HEK293 (cell line): Measurements from ENCODE around the gene GEN1.

ENCODE experiments used
- CTCF ChIA-PET: fragments of 350-600 bp; formaldehyde crosslinking; extraction: SDS; loops from one replicate; lab custom pipeline; 2021; ENCODE audit warnings: antibody characterized with exemption; lab: Yijun Ruan, JAX
- POLR2A ChIA-PET: fragments of 300-600 bp; formaldehyde crosslinking; extraction: SDS; loops from one replicate; lab custom pipeline; 2020; ENCODE audit warnings: antibody characterized with exemption, inconsistent platforms; lab: Yijun Ruan, JAX
- H3K27ac ChIP-seq: fragments of 200-500 bp; sonication (Bioruptor generic); 2 replicates; pipeline ENCODE4 v1.5.1; 2014; ENCODE audit warnings: low read depth, low read length, control low read depth, inconsistent platforms; ENCODE audit errors: extremely low read depth
- H3K36me3 ChIP-seq, 2 experiments: fragments of 200-500 bp in 1 of 2; sonication (Bioruptor generic) in 1 of 2; 1 replicate in 1 of 2; 2 replicates in 1 of 2; pipeline ENCODE4 v1.5.1; 2014 to 2017; ENCODE audit warnings: inconsistent platforms in 2 of 2, low read length in 2 of 2; ENCODE audit not compliant: control insufficient read depth in 2 of 2, insufficient read depth in 1 of 2
- H3K4me1 ChIP-seq: fragments of 200-500 bp; sonication (Bioruptor generic); 2 replicates; pipeline ENCODE4 v1.5.1; 2014; ENCODE audit warnings: mild to moderate bottlenecking, low read length, inconsistent platforms; ENCODE audit not compliant: control insufficient read depth, insufficient read depth
- H3K4me3 ChIP-seq: 2 replicates; pipeline ENCODE4 v1.5.1; 2011; ENCODE audit warnings: low read depth, mild to moderate bottlenecking, control low read depth, low read length, moderate library complexity
- H3K9me3 ChIP-seq: fragments of 200-500 bp; sonication (Bioruptor generic); 2 replicates; pipeline ENCODE4 v1.5.1; 2014; ENCODE audit warnings: low read depth, low read length, inconsistent platforms; ENCODE audit not compliant: control insufficient read depth, insufficient read depth
- KLF9 ChIP-seq: fragments of 450-650 bp; formaldehyde crosslinking; IDR thresholded peaks from 2 replicates; pipeline ENCODE4 v1.5.1; 2016; ENCODE audit warnings: missing biosample characterization, missing genetic modification characterization, low read depth
- OVOL3 ChIP-seq: fragments of 450-650 bp; formaldehyde crosslinking; IDR thresholded peaks from 2 replicates; pipeline ENCODE4 v1.5.1; 2016; ENCODE audit warnings: missing biosample characterization, missing genetic modification characterization
- PRDM1 ChIP-seq: fragments of 450-650 bp; formaldehyde crosslinking; IDR thresholded peaks from 2 replicates; pipeline ENCODE4; 2016; ENCODE audit warnings: missing biosample characterization, missing genetic modification characterization
- PRDM6 ChIP-seq: fragments of 450-650 bp; formaldehyde crosslinking; IDR thresholded peaks from 2 replicates; pipeline ENCODE4 v1.5.1; 2017; ENCODE audit warnings: missing biosample characterization, missing genetic modification characterization
- SALL2 ChIP-seq: fragments of 450-650 bp; formaldehyde crosslinking; IDR thresholded peaks from 2 replicates; pipeline ENCODE4 v1.5.0; 2017; ENCODE audit warnings: missing biosample characterization, mild to moderate bottlenecking, missing genetic modification characterization, borderline replicate concordance
- SCRT1 ChIP-seq: fragments of 450-650 bp; formaldehyde crosslinking; IDR thresholded peaks from 2 replicates; pipeline ENCODE4 v1.5.1; 2016; ENCODE audit warnings: missing biosample characterization, missing genetic modification characterization, borderline replicate concordance
- SP2 ChIP-seq: fragments of 450-650 bp; formaldehyde crosslinking; IDR thresholded peaks from 2 replicates; pipeline ENCODE4 v1.5.1; 2016; ENCODE audit warnings: missing biosample characterization, missing genetic modification characterization
- SP3 ChIP-seq: fragments of 450-650 bp; formaldehyde crosslinking; IDR thresholded peaks from 2 replicates; pipeline ENCODE4 v1.5.1; 2016; ENCODE audit warnings: missing biosample characterization, missing genetic modification characterization
- ZBTB21 ChIP-seq: fragments of 450-650 bp; formaldehyde crosslinking; IDR thresholded peaks from 2 replicates; pipeline ENCODE4 v1.5.1; 2017; ENCODE audit warnings: missing biosample characterization, missing genetic modification characterization
- ZBTB44 ChIP-seq: fragments of 450-650 bp; IDR thresholded peaks from 2 replicates; pipeline ENCODE4 v1.5.1; 2018; ENCODE audit warnings: missing biosample characterization, mild to moderate bottlenecking, missing genetic modification characterization
- ZEB2 ChIP-seq: fragments of 450-650 bp; formaldehyde crosslinking; IDR thresholded peaks from 2 replicates; pipeline ENCODE4 v1.5.1; 2016; ENCODE audit warnings: missing biosample characterization, missing genetic modification characterization
- ZFP3 ChIP-seq: fragments of 450-650 bp; formaldehyde crosslinking; IDR thresholded peaks from 2 replicates; pipeline ENCODE4 v1.5.1; 2016; ENCODE audit warnings: low read depth, missing biosample characterization, missing genetic modification characterization
- ZFP41 ChIP-seq: fragments of 450-650 bp; formaldehyde crosslinking; IDR thresholded peaks from 2 replicates; pipeline ENCODE4 v1.5.1; 2016; ENCODE audit warnings: missing biosample characterization, missing genetic modification characterization, borderline replicate concordance
- ZIC2 ChIP-seq: fragments of 450-650 bp; formaldehyde crosslinking; IDR thresholded peaks from 2 replicates; pipeline ENCODE4 v1.5.1; 2016; ENCODE audit warnings: missing biosample characterization, missing genetic modification characterization
- ZNF112 ChIP-seq: fragments of 450-650 bp; formaldehyde crosslinking; IDR thresholded peaks from 2 replicates; pipeline ENCODE4 v1.5.0; 2017; ENCODE audit warnings: missing biosample characterization, missing genetic modification characterization
- ZNF16 ChIP-seq: fragments of 450-650 bp; formaldehyde crosslinking; IDR thresholded peaks from 2 replicates; pipeline ENCODE4 v1.5.1; 2016; ENCODE audit warnings: low read depth, missing biosample characterization, missing genetic modification characterization
- ZNF248 ChIP-seq: fragments of 450-650 bp; formaldehyde crosslinking; IDR thresholded peaks from 2 replicates; pipeline ENCODE4 v1.5.1; 2017; ENCODE audit warnings: missing biosample characterization, missing genetic modification characterization
- ZNF274 ChIP-seq, 2 experiments: fragments of 200-500 bp in 1 of 2; fragments of 450-650 bp in 1 of 2; sonication (Bioruptor generic) in 1 of 2; formaldehyde crosslinking in 1 of 2; IDR thresholded peaks; 2 replicates each; pipeline versions ENCODE4 v1.5.1 to v1.6.1; 2014 to 2016; ENCODE audit warnings: borderline replicate concordance in 1 of 2, inconsistent platforms in 1 of 2, low read length in 1 of 2, missing biosample characterization in 1 of 2, missing genetic modification characterization in 1 of 2
- ZNF341 ChIP-seq: fragments of 450-650 bp; formaldehyde crosslinking; IDR thresholded peaks from 2 replicates; pipeline ENCODE4; 2016; ENCODE audit warnings: low read depth, missing biosample characterization, missing genetic modification characterization
- ZNF404 ChIP-seq: fragments of 450-650 bp; formaldehyde crosslinking; IDR thresholded peaks from 2 replicates; pipeline ENCODE4 v1.5.1; 2017; ENCODE audit warnings: missing biosample characterization, missing genetic modification characterization
- ZNF433 ChIP-seq: fragments of 450-650 bp; formaldehyde crosslinking; IDR thresholded peaks from 2 replicates; pipeline ENCODE4 v1.5.1; 2016; ENCODE audit warnings: missing biosample characterization, missing genetic modification characterization, low read depth
- ZNF513 ChIP-seq: fragments of 450-650 bp; IDR thresholded peaks from 2 replicates; pipeline ENCODE4 v1.5.1; 2018; ENCODE audit warnings: missing biosample characterization, missing genetic modification characterization
- ZNF514 ChIP-seq: fragments of 450-650 bp; formaldehyde crosslinking; IDR thresholded peaks from 2 replicates; pipeline ENCODE4 v1.5.1; 2016; ENCODE audit warnings: missing biosample characterization, missing genetic modification characterization
- ZNF621 ChIP-seq: fragments of 450-650 bp; formaldehyde crosslinking; IDR thresholded peaks from 2 replicates; pipeline ENCODE4 v1.5.1; 2017; ENCODE audit warnings: missing biosample characterization, missing genetic modification characterization
- ZNF626 ChIP-seq: fragments of 450-650 bp; sonication (Bioruptor Pico); formaldehyde crosslinking; IDR thresholded peaks from 2 replicates; pipeline ENCODE4 v1.5.1; 2018; ENCODE audit warnings: missing biosample characterization, missing genetic modification characterization, inconsistent platforms
- ZNF670 ChIP-seq: fragments of 450-650 bp; formaldehyde crosslinking; IDR thresholded peaks from 2 replicates; pipeline ENCODE4 v1.5.1; 2016; ENCODE audit warnings: missing biosample characterization, missing genetic modification characterization, low read depth
- ZNF701 ChIP-seq: fragments of 450-650 bp; formaldehyde crosslinking; IDR thresholded peaks from 2 replicates; pipeline ENCODE4 v1.5.1; 2016; ENCODE audit warnings: missing biosample characterization, missing genetic modification characterization
- ZNF785 ChIP-seq: fragments of 450-650 bp; formaldehyde crosslinking; IDR thresholded peaks from 2 replicates; pipeline ENCODE4 v1.5.1; 2016; ENCODE audit warnings: missing biosample characterization, missing genetic modification characterization
- ZNF837 ChIP-seq: fragments of 450-650 bp; formaldehyde crosslinking; IDR thresholded peaks from 2 replicates; pipeline ENCODE4 v1.5.1; 2016; ENCODE audit warnings: missing biosample characterization, missing genetic modification characterization
- ZXDB ChIP-seq: fragments of 450-650 bp; formaldehyde crosslinking; IDR thresholded peaks from 2 replicates; pipeline ENCODE4 v1.5.1; 2016; ENCODE audit warnings: missing biosample characterization, missing genetic modification characterization

Gene GEN1

GRCh38 chr2:17758118-17758517 is 4.2 kb downstream of the GEN1 start:
- peaks cover 16% of the 10 kb centered on the region; the same call in 1 of the 2 replicates for H3K4me1 ChIP-seq
- ChIA-PET CTCF (interaction anchor here (1.5 kb wide), 1 partner anchor 9 kb away, joined by 4 read pairs; no protein-coding TSS in a partner anchor), POLR2A (no interaction called here)
- H3K36me3 ChIP-seq, result peaks cover 8 to 24% of the 10 kb centered on the region in 2 experiments
- no peaks in the 10 kb centered on the region for H3K9me3 ChIP-seq
- TF ChIP-seq ZNF16 (tag by site-specific recombination), result no peak
- TF ChIP-seq ZNF112, result no peak
- no peak for TF ChIP-seq ZNF670 (tag by site-specific recombination)
- TF ChIP-seq PRDM6 (tag by site-specific recombination), result no peak
- TF ChIP-seq SP3 (tag by site-specific recombination), result no peak
- no peak for TF ChIP-seq SALL2
- TF ChIP-seq ZFP41 (tag by site-specific recombination), result no peak
- TF ChIP-seq ZNF341 (tag by site-specific recombination), result no peak
- no peak for TF ChIP-seq ZNF433
- TF ChIP-seq ZEB2 (tag by site-specific recombination), result no peak
- TF ChIP-seq ZNF513 (tag by site-specific recombination), result no peak
- TF ChIP-seq ZNF621, result no peak
- no peak for TF ChIP-seq ZNF274 (IDR thresholded peaks at IDR 0.05; ENCODE audit: low read length)
- no peak for TF ChIP-seq ZNF274 (tag by site-specific recombination; IDR thresholded peaks at IDR 0.05; ENCODE audit: borderline replicate concordance)
- no peak for TF ChIP-seq ZNF248 (tag by site-specific recombination)
- no peak overlapping the region for H3K27ac ChIP-seq
- no peak overlapping the region for H3K4me3 ChIP-seq

GRCh38 chr2:17759805-17760204 is 5.9 kb downstream of the GEN1 start:
- Histone ChIP-seq H3K4me1 (peaks cover 16% of the 10 kb centered on the region; the same call in 1 of the 2 replicates), H3K27ac (no peak overlapping the region)
- POLR2A ChIA-PET, result no interaction called here
- no peak for TF ChIP-seq SP2 (tag by site-specific recombination)
- TF ChIP-seq ZFP3, result no peak
- no peak for TF ChIP-seq ZXDB (tag by site-specific recombination)
- TF ChIP-seq ZNF785 (tag by site-specific recombination), result no peak
- no peak for TF ChIP-seq ZBTB21 (tag by site-specific recombination)
- TF ChIP-seq KLF9 (tag by site-specific recombination), result no peak
- TF ChIP-seq ZBTB44 (tag by site-specific recombination), result no peak
- no peak for TF ChIP-seq ZNF837
- no peak for TF ChIP-seq ZNF404 (tag by site-specific recombination)
- no peak for TF ChIP-seq OVOL3 (tag by site-specific recombination)
- TF ChIP-seq PRDM6 (tag by site-specific recombination), result no peak
- TF ChIP-seq ZNF514, result no peak
- TF ChIP-seq PRDM1 (tag by site-specific recombination), result no peak
- no peak for TF ChIP-seq ZNF670 (tag by site-specific recombination)
- no peak for TF ChIP-seq SCRT1
- TF ChIP-seq ZNF626 (tag by site-specific recombination), result no peak
- no peak for TF ChIP-seq ZNF701 (tag by site-specific recombination)
- no peak for TF ChIP-seq ZIC2
- TF ChIP-seq, all 188 proteins: peak for 0
- Histone ChIP-seq H3K4me3 (no peak overlapping the region), H3K9me3 (no peaks in the 10 kb centered on the region), H3K36me3 (peaks cover 8 to 36% of the 10 kb centered on the region in 2 experiments)
- CTCF ChIA-PET, result no interaction called here
